Prostate gland (tissue), 2 donors: ENCODE data around the gene ATAD2B.

Experiments used
- POLR2A ChIP-seq: fragments of 450-650 bp; IDR thresholded peaks from one replicate; pipeline ENCODE4 v1.6.1; 2016; ENCODE audit warnings: antibody characterized with exemption, mild to moderate bottlenecking
- POLR2AphosphoS5 ChIP-seq: sonication (generic); formaldehyde crosslinking; IDR thresholded peaks from one replicate; pipeline ENCODE4 v1.6.1; 2017; ENCODE audit warnings: antibody characterized with exemption
- TF ChIP-seq, protein P1 (sequence below), 4 experiments: fragments of 200-600 bp in 2 of 4; fragments of 450-650 bp in 2 of 4; sonication (generic) in 2 of 4; IDR thresholded peaks; 1 replicate in 3 of 4; 2 replicates in 1 of 4; pipeline ENCODE4 v1.5.1; 2016 to 2019; ENCODE audit warnings: antibody characterized with exemption in 4 of 4, mild to moderate bottlenecking in 2 of 4, moderate library complexity in 2 of 4

DNA sequence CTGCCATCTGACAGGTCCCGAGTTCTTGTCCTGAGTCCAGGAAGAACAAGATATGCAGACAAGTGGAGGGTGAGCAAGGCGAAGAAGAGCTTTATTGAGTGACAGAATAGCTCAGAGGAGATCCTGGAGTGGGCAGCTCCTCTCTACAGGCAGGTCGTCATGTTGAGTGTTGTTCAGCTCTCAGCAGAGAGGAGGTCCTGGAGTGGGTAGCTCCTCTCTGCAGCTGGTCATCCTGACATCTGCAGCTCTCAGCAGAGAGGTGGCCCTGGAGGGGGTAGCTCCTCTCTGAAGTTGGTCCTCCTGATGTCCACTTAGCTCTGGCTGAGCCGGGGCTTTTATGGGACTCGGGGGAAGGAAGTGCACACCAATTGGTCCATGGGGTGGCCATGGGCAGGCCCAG, 90.4 kb downstream of the ATAD2B start:
- TF ChIP-seq, protein P1, sequence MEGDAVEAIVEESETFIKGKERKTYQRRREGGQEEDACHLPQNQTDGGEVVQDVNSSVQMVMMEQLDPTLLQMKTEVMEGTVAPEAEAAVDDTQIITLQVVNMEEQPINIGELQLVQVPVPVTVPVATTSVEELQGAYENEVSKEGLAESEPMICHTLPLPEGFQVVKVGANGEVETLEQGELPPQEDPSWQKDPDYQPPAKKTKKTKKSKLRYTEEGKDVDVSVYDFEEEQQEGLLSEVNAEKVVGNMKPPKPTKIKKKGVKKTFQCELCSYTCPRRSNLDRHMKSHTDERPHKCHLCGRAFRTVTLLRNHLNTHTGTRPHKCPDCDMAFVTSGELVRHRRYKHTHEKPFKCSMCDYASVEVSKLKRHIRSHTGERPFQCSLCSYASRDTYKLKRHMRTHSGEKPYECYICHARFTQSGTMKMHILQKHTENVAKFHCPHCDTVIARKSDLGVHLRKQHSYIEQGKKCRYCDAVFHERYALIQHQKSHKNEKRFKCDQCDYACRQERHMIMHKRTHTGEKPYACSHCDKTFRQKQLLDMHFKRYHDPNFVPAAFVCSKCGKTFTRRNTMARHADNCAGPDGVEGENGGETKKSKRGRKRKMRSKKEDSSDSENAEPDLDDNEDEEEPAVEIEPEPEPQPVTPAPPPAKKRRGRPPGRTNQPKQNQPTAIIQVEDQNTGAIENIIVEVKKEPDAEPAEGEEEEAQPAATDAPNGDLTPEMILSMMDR (IDR thresholded peaks at IDR 0.05), result no peak
- TF ChIP-seq POLR2A (no peak), POLR2AphosphoS5 (no peak)
